Naive thymus-derived CD8-positive, alpha-beta T cell (primary cell): ENCODE data around the gene SULT1A3. TPM values are rescaled to one million over a fixed set of nuclear protein-coding genes. Genes with fewer than 3 reads are reported as not detected.
"Not testable (repeated sequence)": the region's sequence is repeated elsewhere in the genome, so short reads cannot be mapped to it uniquely, and the experiment has no call there.

Experiments used
- ATAC-seq, 2 donors: fragments of 150-1000 bp; cut with Tn5 transposase in 1 of 2; sonication (Bioruptor Pico), chemical (Tn5 transposase) in 1 of 2; 1 replicate in 1 of 2; 2 replicates in 1 of 2; pipeline ENCODE4 v1.10.0; 2021; ENCODE audit warnings: mild to moderate bottlenecking in 2 of 2, moderate library complexity in 2 of 2
- POLR2A ChIA-PET: fragments of 350-600 bp; sonication (Branson Sonifier 250); formaldehyde crosslinking; loops from one replicate; lab custom pipeline; 2021; ENCODE audit warnings: antibody characterized with exemption; lab: Charles Lee
- DNase-seq, 10 donors: peaks; one replicate each; pipeline versions ENCODE4 v3.0.0 to v3.0.0-alpha.2; 2020 to 2022
- H3K27ac Mint-ChIP-seq, 10 donors: one replicate each; pipeline ENCODE4 v1.8.0; 2020 to 2022; ENCODE audit warnings: mild to moderate bottlenecking in 10 of 10, mixed read lengths in 10 of 10, moderate library complexity in 4 of 10, inconsistent platforms in 1 of 10
- H3K27me3 Mint-ChIP-seq, 5 donors: one replicate each; pipeline ENCODE4 v1.8.0; 2021 to 2022; ENCODE audit warnings: mixed read lengths in 5 of 5
- H3K36me3 Mint-ChIP-seq, 3 donors: one replicate each; pipeline ENCODE4 v1.8.0; 2020 to 2022; ENCODE audit warnings: mixed read lengths in 3 of 3, mild to moderate bottlenecking in 2 of 3, inconsistent platforms in 1 of 3
- H3K4me1 Mint-ChIP-seq, 4 donors: one replicate each; pipeline ENCODE4 v1.8.0; 2021 to 2022; ENCODE audit warnings: mixed read lengths in 4 of 4
- H3K4me3 Mint-ChIP-seq, 10 donors: one replicate each; pipeline ENCODE4 v1.8.0; 2020 to 2022; ENCODE audit warnings: mild to moderate bottlenecking in 10 of 10, mixed read lengths in 10 of 10, moderate library complexity in 6 of 10, inconsistent platforms in 1 of 10
- H3K9me3 Mint-ChIP-seq, 9 donors: one replicate each; pipeline ENCODE4 v1.8.0; 2020 to 2022; ENCODE audit warnings: mixed read lengths in 9 of 9, mild to moderate bottlenecking in 3 of 9, inconsistent platforms in 1 of 9, moderate library complexity in 1 of 9
- polyA plus RNA-seq, 3 donors: library from polyadenylated mRNA; unstranded; fragments of 300-500 nt; fragmentation: Illumina TruSeq; gene quantifications; one replicate each; pipeline ENCODE4 v1.2.3, GENCODE V29; 2021
- total RNA-seq, 8 experiments: library from RNA in 2 of 8; stranded (reverse) in 2 of 8; gene quantifications; one replicate each; pipeline ENCODE4 v1.2.3 and lab custom pipeline; 2021 to 2026

SULT1A3 gene
- total and polyA plus RNA-seq, 5 experiments from 2014 or later = 0.47 to 29.4 (median 14.1) TPM; not detected in 1

GRCh38 chr16:30211414-30211813 is 12.4 kb downstream of the SULT1A3 start:
- H3K27ac Mint-ChIP-seq, H3K4me1 Mint-ChIP-seq, H3K9me3 Mint-ChIP-seq, POLR2A ChIA-PET, H3K4me3 Mint-ChIP-seq, H3K27me3 Mint-ChIP-seq, DNase-seq, H3K36me3 Mint-ChIP-seq: not testable (repeated sequence)
- peak; percentile 68 to 87 for ATAC-seq

GRCh38 chr16:30217082-30217481 is 18.0 kb downstream of the SULT1A3 start:
- H3K27ac Mint-ChIP-seq, H3K9me3 Mint-ChIP-seq, H3K4me3 Mint-ChIP-seq, POLR2A ChIA-PET, H3K27me3 Mint-ChIP-seq, H3K36me3 Mint-ChIP-seq, ATAC-seq, H3K4me1 Mint-ChIP-seq: not testable (repeated sequence)
- DNase-seq = peak in 2 of 10 donors; percentile 0 to 8

GRCh38 chr16:30248379-30248778 is 49.3 kb downstream of the SULT1A3 start, which contains the start of gene NPIPB13:
Gene NPIPB13 (minus strand): TSS chr16:30248479. CDS start chr16:30245573, 2,906 bp downstream.
- H3K4me3 Mint-ChIP-seq, H3K27me3 Mint-ChIP-seq, ATAC-seq, H3K36me3 Mint-ChIP-seq, DNase-seq, H3K4me1 Mint-ChIP-seq, H3K9me3 Mint-ChIP-seq, H3K27ac Mint-ChIP-seq, POLR2A ChIA-PET: not testable (repeated sequence)

Other genes with a start within 250 kb of the SULT1A3 start
- 10 to 100 TPM; 63.1 to 74.0 TPM for gene TMEM219, start 237.2 kb upstream of the SULT1A3 start, total RNA-seq
- gene TMEM219, start 237.2 kb upstream of the SULT1A3 start, polyA plus RNA-seq = 100 to 1,000 TPM; 157 to 179 (median 174) TPM
- gene TAOK2, start 225.4 kb upstream of the SULT1A3 start, total RNA-seq = 10 to 100 TPM; 40.8 to 42.6 TPM
- gene TAOK2, start 225.4 kb upstream of the SULT1A3 start, polyA plus RNA-seq = 1 to 10 TPM; 2.6 to 6.6 (median 2.8) TPM
- gene HIRIP3, start 203.6 kb upstream of the SULT1A3 start, total RNA-seq = 10 to 100 TPM; 15.3 to 16.6 TPM
- 10 to 100 TPM; 10.6 to 30.1 (median 18.7) TPM for gene HIRIP3, start 203.6 kb upstream of the SULT1A3 start, polyA plus RNA-seq
- gene INO80E, start 203.0 kb upstream of the SULT1A3 start, total RNA-seq = 100 to 1,000 TPM; 107 to 115 TPM
- 1 to 10 TPM; 6.5 to 8.9 (median 7.6) TPM for gene INO80E, start 203.0 kb upstream of the SULT1A3 start, polyA plus RNA-seq
- not detected for gene DOC2A, start 188.2 kb upstream of the SULT1A3 start, total RNA-seq
- not detected for gene DOC2A, start 188.2 kb upstream of the SULT1A3 start, polyA plus RNA-seq
- gene C16orf92, start 176.1 kb upstream of the SULT1A3 start, total RNA-seq = not detected
- gene C16orf92, start 176.1 kb upstream of the SULT1A3 start, polyA plus RNA-seq = not detected
- not detected for gene TLCD3B, start 168.0 kb upstream of the SULT1A3 start, total RNA-seq
- gene TLCD3B, start 168.0 kb upstream of the SULT1A3 start, polyA plus RNA-seq = not detected
- gene ALDOA, start 133.5 kb upstream of the SULT1A3 start, total RNA-seq = 100 to 1,000 TPM; 580 to 594 TPM
- gene ALDOA, start 133.5 kb upstream of the SULT1A3 start, polyA plus RNA-seq = 1,000 to 10,000 TPM in 1 of 3 donors, 100 to 1,000 TPM in 2; 798 to 1,176 (median 994) TPM
- gene PPP4C, start 123.3 kb upstream of the SULT1A3 start, total RNA-seq = 10 to 100 TPM; 82.8 to 83.4 TPM
- 100 to 1,000 TPM; 153 to 199 (median 161) TPM for gene PPP4C, start 123.3 kb upstream of the SULT1A3 start, polyA plus RNA-seq
- gene TBX6, start 107.3 kb upstream of the SULT1A3 start, total RNA-seq = 1 to 10 TPM; 2.4 to 2.5 TPM
- under 1 TPM; 0.15 to 0.25 (median 0.25) TPM for gene TBX6, start 107.3 kb upstream of the SULT1A3 start, polyA plus RNA-seq
- 100 to 1,000 TPM; 254 to 264 TPM for gene YPEL3, start 103.0 kb upstream of the SULT1A3 start, total RNA-seq
- 100 to 1,000 TPM; 201 to 301 (median 206) TPM for gene YPEL3, start 103.0 kb upstream of the SULT1A3 start, polyA plus RNA-seq
- gene GDPD3, start 85.7 kb upstream of the SULT1A3 start, total RNA-seq = 10 to 100 TPM; 19.8 to 25.0 TPM
- under 1 TPM in 1 of 3 donors, not detected in 2; 0.18 TPM for gene GDPD3, start 85.7 kb upstream of the SULT1A3 start, polyA plus RNA-seq
- gene MAPK3, start 76.0 kb upstream of the SULT1A3 start, total RNA-seq = 10 to 100 TPM; 61.8 to 64.7 TPM
- gene MAPK3, start 76.0 kb upstream of the SULT1A3 start, polyA plus RNA-seq = 1 to 10 TPM; 6.7 to 7.8 (median 7.8) TPM
- 100 to 1,000 TPM; 881 to 897 TPM for gene CORO1A, start 15.7 kb upstream of the SULT1A3 start, total RNA-seq
- 1,000 to 10,000 TPM; 1,262 to 1,424 (median 1,364) TPM for gene CORO1A, start 15.7 kb upstream of the SULT1A3 start, polyA plus RNA-seq
- 10 to 100 TPM; 66.6 to 73.1 TPM for gene BOLA2B, start 5.6 kb upstream of the SULT1A3 start, total RNA-seq
- 100 to 1,000 TPM; 225 to 251 (median 237) TPM for gene BOLA2B, start 5.6 kb upstream of the SULT1A3 start, polyA plus RNA-seq
- gene SLX1A, start 5.4 kb upstream of the SULT1A3 start, total RNA-seq = 10 to 100 TPM; 32.5 to 47.1 TPM
- 10 to 100 TPM; 35.6 to 60.2 (median 44.2) TPM for gene SLX1A, start 5.4 kb upstream of the SULT1A3 start, polyA plus RNA-seq
- 10 to 100 TPM; 30.8 to 40.8 TPM for gene NPIPB13, start 49.2 kb downstream of the SULT1A3 start, total RNA-seq
- gene NPIPB13, start 49.2 kb downstream of the SULT1A3 start, polyA plus RNA-seq = under 1 TPM; 0.22 to 0.59 (median 0.40) TPM
- gene CD2BP2, start 156.1 kb downstream of the SULT1A3 start, total RNA-seq = 10 to 100 TPM; 62.9 to 66.8 TPM
- gene CD2BP2, start 156.1 kb downstream of the SULT1A3 start, polyA plus RNA-seq = 10 to 100 TPM; 20.6 to 21.9 (median 21.7) TPM
- 10 to 100 TPM; 32.9 to 36.9 TPM for gene TBC1D10B, start 171.2 kb downstream of the SULT1A3 start, total RNA-seq
- gene TBC1D10B, start 171.2 kb downstream of the SULT1A3 start, polyA plus RNA-seq = 10 to 100 TPM in 1 of 3 donors, 1 to 10 TPM in 2; 6.6 to 10.5 (median 7.3) TPM
- 1 to 10 TPM in 1 of 2 experiments, not detected in 1; 1.9 TPM for gene MYL11, start 175.5 kb downstream of the SULT1A3 start, total RNA-seq
- 1 to 10 TPM in 2 of 3 donors, not detected in 1; 1.1 to 4.2 TPM for gene MYL11, start 175.5 kb downstream of the SULT1A3 start, polyA plus RNA-seq
- gene SEPTIN1, start 183.3 kb downstream of the SULT1A3 start, total RNA-seq = 100 to 1,000 TPM; 216 to 222 TPM
- gene SEPTIN1, start 183.3 kb downstream of the SULT1A3 start, polyA plus RNA-seq = 100 to 1,000 TPM; 178 to 249 (median 242) TPM
- 10 to 100 TPM; 12.7 to 14.3 TPM for gene ZNF48, start 196.2 kb downstream of the SULT1A3 start, total RNA-seq
- 10 to 100 TPM in 1 of 3 donors, 1 to 10 TPM in 2; 6.1 to 11.7 (median 7.5) TPM for gene ZNF48, start 196.2 kb downstream of the SULT1A3 start, polyA plus RNA-seq
- 1 to 10 TPM; 5.5 to 7.6 TPM for gene ZNF771, start 208.4 kb downstream of the SULT1A3 start, total RNA-seq
- gene ZNF771, start 208.4 kb downstream of the SULT1A3 start, polyA plus RNA-seq = 1 to 10 TPM; 2.1 to 6.7 (median 3.8) TPM
- 10 to 100 TPM; 15.2 to 16.7 TPM for gene DCTPP1, start 230.8 kb downstream of the SULT1A3 start, total RNA-seq
- gene DCTPP1, start 230.8 kb downstream of the SULT1A3 start, polyA plus RNA-seq = 10 to 100 TPM; 63.0 to 79.6 (median 64.0) TPM
- 10 to 100 TPM; 52.3 to 55.1 TPM for gene SEPHS2, start 246.6 kb downstream of the SULT1A3 start, total RNA-seq
- 10 to 100 TPM; 45.5 to 60.7 (median 55.0) TPM for gene SEPHS2, start 246.6 kb downstream of the SULT1A3 start, polyA plus RNA-seq